Measurements from ENCODE around the gene FOXB2. TPM values are rescaled to one million over a fixed set of nuclear protein-coding genes. Genes with fewer than 3 reads are reported as not detected.
"Not testable (repeated sequence)": the region's sequence is repeated elsewhere in the genome, so short reads cannot be mapped to it uniquely, and the experiment has no call there.

The FOXB2 gene
- polyA plus RNA-seq, 12 donors: not detected

DNA sequence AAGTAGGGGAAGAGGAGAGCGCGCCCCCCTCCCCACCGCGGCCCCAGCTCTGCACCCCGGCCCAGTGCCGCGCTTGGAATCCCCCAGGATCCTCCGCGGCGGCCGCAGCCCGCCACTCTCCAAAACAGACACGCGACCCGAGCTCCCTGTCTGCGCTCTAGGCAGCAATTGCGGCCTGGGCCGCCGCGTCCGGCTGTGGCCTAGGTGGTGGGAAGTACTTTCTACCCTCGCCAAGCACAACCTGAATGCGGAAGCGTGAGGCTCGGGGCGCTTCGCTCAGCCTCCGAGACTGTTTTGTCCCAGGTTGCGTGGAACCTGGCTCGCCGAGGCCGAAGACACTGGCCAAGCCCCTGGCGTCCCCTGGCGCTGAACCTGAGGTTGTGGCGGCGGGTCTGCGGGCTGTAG lies 3.3 kb upstream of the FOXB2 start:
- DNase-seq: no peak

DNA sequence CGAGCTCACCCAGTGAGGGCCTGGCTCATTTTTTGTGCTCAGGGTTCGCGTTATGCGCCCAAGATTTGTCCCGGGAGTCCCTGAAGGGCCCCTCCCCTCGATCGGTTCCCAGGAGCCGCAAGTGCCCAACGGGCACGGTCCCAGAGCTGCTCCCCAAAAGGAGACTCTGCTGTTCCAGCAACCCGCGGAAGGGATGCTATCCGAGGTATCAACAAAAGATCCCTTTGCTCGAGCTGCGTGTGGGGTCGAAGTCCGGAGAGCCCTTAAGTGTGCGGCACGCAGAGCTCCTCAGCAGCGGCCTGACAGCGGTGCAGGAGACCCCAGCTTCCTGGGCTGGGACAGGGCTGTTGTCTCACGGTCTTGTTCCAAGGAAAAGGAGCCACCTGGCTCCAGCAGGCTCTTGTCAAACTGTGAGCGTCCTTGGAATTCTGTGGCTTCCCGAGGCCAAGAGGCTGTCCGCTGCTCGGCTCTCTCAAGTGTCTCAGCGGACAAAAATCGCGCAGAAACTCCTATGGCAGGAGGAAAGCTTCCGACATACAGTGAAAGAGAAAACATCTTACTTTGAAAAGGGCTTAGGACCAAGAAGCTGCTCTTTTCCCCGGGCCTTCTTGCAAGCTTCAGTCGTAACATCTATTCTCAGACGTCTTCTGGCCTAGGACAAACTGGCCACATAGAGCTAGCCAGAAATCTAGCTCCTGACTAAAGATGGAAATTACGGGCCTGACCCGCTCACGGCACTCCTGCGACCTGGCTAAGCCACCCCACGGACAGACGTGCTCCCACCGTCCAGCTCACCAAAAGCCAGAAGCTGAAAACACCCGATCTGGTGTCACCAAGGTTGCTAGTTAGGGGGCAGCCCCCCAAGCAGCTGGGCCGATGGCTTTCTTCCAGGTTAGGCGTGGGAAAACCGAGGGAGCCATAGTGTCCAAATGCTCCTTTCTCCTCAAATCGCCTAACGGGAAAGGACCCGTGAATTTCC lies 2.6 kb upstream of the FOXB2 start:
- DNase-seq: no peak

DNA sequence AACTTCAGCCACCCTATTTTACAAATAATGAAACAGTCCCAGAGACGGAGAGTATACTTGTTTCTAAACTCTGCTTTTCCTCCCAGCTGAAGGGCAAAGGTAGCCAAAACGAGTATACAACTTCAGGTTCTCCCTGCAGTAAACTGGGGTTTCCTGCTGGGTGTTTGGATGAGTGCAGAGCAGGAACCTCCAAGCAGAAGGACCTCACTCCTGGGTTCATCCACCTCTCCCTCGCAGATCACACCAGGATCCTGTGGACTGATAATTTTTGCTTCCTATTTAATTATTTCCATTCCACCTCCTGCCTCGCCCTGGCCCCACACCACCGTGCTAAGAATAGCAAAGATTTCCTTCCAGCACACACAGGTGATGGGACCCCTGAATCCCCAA lies 2.0 kb upstream of the FOXB2 start:
- no peak for DNase-seq

DNA sequence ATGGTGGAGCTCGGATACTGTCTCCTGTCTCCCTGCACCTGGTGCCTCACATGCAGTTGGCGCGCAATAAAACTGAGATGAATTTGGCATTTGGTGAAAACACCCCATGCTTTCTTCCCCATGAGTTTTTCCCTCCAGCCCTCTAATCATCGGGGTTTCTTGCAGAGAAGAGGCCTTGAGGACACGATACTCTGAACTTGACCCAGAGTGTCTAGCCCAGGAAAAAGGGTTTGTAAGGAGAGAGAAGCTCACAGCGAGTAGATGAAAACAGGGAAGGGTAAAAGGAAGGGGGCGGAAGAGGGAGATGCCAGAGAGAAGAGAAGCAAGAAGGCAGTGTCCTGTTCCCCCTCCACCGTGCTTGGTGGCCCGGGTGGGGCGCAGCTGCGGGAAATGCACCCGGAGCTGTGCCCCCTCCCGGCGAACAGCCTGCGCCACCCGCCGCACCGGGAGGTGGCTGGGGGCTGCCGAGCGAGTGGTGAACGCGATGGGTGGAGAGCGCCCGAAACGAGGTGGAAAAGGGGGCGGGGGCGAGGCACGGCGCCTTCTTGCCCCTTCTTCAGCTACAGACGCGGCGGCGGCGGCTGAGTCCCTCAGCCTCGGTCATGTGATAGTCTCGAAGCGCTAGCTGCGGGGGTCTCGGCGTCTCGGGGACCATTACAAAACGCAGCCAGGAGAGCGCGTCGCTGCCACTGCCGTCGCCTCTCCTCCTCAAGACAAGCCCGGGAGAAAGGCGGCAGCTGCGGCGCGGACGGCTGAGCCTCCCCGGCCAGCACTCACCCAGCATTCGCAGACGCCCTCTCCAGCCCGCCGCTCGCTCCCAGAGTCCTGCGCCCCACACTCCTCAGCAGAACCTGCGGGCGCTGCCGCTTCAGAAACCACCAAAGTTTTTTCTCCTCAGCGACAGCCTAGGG lies 1.1 kb upstream of the FOXB2 start:
- DNase-seq: no peak

DNA sequence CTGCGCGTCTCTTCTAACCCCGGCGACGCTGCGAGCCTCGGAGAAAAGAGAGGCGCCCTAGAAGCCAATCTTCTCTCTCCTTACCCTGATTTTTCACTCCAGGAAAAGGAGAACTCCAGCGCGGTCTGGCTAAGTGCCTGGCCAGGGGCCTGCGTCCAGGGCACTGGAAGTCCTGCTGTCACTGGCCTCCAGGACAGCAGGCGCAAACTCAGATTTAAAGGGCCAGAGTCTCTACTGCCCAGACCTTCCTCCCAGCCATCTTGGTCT lies 553 bp upstream of the FOXB2 start:
- no peak for DNase-seq

DNA sequence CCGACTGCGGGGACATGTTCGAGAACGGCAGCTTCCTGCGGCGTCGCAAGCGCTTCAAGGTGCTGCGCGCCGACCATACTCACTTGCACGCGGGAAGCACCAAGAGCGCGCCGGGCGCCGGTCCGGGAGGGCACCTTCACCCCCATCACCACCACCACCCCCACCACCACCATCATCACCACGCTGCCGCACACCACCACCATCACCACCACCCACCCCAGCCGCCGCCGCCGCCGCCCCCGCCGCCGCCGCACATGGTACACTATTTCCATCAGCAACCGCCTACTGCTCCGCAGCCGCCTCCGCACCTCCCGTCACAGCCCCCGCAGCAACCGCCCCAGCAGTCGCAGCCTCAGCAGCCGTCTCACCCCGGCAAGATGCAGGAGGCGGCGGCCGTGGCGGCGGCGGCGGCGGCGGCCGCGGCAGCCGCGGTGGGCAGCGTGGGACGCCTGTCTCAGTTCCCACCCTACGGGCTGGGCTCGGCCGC lies 514 bp downstream of the FOXB2 start:
- no peak for DNase-seq

DNA sequence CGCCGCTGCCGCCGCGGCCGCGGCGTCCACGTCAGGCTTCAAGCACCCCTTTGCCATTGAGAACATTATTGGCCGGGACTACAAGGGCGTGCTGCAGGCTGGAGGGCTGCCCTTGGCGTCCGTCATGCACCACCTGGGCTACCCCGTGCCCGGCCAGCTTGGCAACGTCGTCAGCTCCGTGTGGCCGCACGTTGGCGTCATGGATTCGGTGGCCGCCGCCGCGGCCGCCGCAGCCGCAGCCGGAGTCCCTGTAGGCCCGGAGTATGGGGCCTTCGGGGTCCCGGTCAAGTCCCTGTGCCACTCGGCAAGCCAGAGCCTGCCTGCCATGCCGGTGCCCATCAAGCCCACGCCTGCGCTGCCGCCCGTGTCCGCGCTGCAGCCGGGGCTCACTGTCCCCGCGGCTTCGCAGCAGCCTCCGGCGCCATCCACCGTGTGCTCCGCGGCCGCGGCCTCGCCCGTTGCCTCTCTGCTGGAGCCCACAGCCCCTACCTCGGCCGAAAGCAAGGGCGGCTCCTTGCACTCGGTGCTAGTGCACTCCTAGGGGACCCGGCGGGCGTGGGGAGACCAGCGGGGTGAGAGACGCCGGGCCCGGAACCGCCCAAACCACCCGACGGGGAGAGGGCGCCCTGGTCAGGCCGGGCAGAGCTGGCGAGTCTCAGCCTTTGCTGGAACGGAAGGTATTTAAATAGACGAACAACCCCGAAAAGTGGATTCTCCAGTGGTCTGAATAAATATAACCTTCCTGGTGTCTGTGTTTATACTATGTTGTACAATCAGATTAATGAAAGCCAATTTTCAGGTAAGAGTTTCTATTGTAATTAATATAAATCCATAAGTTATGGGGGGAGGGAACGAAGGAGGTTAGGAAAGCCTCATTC lies 1.2 kb downstream of the FOXB2 start:
- no peak for DNase-seq

DNA sequence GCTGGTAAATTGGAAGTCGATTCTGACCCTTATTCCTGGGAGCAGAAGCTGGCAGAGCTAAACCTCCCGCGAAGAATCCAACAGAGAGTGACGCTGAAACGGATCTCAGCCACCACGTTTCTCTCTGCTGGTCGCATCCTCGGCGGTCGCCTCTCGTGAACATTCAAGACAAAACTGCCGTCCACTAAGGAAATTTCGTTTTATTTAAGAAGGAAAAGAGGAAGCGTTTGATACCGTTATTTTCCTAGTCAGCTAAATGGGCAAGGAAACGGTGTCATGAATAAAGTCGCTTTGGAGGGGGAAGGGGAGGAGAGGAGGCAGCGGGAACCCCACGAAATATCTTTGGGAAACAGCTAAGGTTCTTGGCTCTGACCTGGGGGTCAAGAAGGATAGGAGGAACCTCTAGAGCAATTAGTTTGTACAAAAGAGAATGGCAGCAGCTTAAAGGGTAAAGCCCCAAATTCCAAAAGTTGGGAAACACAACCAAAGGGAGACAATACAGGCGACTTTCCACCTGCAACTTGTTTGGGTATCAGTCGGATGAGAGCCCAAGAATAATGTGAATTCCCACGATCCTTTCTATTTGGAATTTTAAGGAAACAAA lies 1.9 kb downstream of the FOXB2 start:
- no peak for DNase-seq

DNA sequence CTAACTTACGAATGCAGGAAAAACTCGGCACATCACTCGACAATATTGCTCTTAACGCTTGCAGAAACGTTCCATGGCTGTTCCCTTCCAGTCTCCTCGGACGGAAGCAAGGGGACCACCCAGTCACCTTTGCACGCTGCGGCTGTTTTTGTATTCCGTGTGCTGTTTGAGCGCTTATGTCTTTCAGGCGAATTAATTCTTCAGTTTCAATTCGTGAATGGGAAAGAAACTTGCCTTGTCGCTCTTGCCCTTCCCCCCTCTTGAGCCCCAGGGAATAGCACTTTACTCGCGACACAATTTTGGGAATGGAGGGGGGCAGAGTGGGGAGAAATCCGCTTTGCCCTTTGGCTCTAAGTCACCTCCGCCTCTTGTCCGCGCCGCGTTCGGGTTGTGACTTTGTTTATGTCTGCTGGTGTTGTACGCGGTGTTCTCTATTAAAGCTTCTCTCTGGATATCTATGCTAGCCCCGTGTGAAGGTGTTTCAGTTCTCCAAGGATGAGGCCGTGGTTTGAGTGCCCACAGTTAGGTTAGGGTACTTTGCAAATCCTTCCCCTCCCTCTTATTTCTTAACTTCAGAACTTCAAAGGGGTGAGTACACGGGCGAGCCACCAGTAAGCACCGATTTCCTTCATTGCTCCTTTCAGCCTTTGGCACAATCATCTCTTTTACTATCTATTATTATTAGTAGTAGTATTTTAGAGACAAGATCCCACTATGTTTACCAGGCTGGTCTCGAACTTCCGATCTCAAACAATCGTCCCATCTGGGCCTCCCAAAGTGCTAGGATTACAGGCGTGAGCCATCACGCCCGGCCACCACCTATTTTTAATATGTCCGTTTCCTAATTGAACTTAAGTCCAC lies 2.7 kb downstream of the FOXB2 start:
- DNase-seq: no peak

DNA sequence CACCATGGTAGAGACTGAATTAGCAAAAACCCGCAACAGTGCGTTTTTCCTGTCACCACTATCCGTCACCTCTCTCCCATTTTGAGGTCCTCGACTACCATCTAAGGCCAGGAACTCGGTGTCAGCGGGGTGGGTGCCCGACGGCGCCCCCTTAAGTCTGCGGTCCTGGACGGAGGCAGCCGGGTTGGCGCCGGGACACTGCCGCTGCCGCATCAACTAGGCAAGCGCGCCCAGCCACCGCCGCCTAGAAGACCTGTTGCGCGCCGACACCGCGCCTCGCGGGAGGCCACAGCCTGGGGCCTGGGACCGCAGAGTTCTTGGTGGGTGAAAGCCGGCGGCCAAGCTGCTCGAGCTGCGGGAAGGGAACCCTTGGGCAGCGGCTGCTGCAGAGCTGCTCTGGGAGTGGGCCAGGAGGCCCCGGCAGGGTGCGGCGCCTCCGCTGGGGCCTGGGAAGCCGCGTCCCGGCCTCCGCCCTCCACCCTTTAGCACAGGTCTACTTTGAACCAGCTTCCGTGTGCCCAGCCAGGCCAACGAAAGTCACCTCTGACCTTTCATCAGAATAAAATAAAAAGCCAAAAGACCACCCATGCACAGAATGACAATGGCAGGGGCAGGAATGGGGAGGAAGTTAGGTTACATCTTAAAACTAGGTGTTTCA lies 3.5 kb downstream of the FOXB2 start:
- DNase-seq: no peak

DNA sequence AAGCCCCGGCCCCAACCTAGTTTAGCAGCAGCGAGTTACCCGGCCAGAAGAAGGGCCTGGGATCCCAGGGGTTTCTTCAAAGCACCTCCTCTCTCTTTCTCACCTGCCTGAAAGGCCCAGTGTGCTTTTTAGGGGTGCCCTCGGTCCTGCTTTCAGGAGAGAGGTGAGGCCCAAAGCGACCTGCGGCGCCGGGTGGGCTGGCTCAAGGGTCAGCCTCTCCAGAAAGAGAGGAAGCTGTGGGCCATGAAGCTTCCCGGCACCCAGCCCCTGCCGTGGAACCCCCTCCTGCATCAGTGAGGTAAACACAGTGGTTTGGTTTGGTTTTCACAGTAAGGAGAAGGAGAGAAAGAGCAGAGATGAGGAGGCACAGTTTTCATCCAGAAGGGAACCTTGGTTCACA lies 4.3 kb downstream of the FOXB2 start:
- no peak for DNase-seq

DNA sequence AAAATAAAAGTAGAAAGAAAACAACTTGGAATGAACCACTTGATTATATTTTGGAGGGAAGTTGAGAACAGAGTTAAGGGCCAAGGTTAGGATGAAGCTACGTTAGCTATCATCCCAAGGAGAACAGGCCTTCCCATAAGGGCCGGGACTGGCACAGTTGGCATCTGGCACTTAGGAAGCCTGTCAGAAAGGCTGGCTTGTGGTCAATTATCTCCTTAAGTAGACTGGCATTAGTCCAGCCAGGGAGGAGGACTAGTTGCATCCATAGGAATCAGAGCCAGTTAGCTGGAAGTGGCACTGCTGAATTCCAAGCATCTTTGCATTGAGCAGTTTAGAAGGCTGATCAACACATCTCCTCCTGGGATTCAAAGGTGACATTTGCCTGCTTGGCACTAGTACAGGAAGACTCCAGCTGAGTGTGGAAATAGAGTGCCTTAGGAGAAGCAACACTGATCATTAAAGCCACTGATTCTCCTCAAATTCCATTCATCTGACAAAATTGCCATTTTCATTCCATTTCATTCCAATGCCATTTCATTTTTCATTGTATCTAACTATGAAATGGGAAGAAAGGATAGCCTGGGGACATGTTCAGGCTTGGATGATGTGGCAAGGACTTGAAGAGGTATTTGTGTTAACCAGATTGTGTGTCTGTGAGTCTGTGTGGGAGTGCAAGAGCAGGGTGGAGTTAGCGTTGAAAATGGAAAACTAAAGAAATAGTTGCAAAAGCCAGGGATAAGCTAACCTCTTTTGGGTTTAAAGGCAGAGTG lies 5.5 kb downstream of the FOXB2 start:
- no peak for DNase-seq

DNA sequence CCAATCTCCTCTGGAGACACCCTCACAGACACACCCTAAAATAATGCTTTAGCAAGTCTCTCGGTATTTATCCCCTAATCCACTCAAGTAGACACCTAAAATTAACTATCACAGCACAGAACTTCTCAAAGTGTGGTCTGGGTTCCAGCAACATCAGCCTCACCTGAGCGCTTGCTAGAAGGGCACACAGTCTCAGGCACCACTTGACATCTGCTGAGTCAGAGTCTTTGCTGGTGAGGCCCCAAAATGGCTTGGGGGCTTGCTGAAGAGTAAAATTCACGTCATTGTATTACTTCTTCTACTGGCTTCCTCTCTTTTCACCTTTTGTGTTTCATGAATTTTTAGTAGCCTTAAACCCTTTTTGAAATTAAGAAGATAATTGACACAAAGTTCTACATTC lies 9.0 kb downstream of the FOXB2 start:
- no peak for DNase-seq

DNA sequence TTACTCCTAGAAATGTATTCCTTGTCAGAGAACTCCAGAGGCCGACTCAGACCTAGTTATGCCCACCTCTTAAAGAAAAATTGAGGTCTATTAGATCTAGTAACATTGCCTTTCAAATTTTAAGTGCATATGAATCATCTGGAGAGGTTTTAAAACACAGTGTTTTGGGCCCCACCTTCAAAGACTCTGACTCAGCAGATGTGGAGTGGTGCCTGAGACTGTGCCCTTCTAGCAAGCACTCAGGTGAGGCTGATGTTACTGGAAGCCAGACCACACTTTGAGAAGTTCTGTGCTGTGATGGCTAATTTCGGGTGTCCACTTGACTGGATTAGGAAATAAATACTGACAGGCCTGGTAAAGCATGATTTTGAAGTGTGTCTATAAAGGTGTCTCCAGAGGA lies 10.6 kb downstream of the FOXB2 start:
- no peak for DNase-seq

DNA sequence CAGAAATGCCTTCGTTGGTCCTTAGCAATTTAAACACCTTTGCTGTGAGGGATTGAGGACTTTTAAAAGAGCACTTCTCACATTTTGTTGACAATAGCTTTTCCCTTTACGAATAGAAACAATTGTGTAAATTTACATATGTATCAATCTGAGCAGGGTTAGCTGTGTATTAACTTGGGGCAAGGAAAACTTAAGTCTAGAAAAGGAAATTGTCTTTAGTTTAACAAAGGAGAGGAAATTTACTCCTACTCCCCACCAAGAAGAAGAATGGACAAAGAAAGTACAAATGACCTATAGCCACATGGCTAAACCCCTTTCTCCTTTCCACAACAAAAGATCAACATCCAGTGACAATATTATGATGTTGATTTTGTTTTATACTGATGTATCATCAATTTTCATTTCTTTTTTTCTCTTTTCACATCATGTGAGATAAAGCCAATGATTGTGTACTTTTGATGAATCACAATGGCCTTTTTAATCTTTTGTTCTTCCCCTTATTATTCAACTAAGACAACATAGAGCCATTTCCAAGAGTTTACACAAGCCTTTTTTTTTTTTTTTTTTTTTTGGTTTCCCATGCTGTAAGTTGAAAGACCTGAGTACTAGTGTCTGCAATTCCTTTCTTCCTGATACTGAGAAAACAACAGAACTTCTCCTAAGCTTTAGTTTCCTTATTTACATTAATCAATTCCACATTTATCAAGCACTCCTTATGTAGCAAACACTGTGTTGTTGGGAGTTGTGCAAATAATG lies 19.0 kb downstream of the FOXB2 start:
- no peak for DNase-seq

DNA sequence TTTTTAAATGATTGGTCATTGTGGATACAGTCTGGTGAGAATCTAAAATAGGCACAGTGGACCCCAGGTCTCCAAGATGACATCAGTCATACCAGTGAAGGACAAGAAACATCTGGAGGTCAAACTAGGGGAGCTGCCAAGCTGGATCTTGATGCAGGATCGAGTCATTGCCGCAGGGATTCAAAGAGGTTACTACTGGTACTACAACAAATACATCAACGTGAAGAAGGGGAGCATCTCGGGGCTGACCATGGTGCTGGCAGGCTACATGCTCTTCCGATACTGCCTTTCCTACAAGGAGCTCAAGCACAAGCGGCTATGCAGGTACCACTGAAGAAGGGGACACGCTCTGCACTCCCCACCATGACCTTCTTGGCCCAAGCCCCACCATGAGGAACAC lies 20.9 kb downstream of the FOXB2 start:
- no peak for DNase-seq

DNA sequence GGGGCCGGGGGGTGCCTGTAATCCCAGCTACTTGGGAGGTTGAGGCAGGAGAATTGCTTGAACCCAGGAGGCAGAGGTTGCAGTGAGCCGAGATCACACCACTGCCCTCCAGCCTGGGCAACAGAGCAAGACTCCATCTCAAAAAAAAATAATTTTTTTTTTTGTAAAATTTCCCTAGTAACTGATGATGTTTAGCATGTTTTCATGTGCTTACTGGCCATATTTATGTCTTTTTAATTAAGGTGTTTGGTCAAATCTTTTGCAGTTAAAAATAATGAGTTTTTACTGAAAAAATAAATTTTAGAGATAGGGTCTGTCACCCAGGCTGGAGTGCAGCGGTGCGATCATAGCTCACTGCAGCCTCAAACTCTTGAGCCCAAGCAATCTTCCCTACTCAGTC lies 24.3 kb downstream of the FOXB2 start:
- not testable (repeated sequence) for DNase-seq

DNA sequence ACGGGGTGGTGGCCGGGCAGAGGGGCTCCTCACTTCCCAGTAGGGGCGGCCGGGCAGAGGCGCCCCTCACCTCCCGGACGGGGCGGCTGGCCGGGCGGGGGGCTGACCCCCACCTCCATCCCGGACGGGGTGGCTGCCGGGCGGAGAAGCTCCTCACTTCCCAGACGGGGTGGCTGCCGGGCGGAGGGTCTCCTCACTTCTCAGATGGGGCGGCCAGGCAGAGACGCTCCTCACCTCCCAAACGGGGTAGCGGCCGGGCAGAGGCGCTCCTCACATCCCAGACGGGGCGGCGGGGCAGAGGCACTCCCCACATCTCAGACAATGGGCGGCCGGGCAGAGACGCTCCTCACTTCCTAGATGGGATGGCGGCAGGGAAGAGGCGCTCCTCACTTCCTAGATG lies 41.2 kb downstream of the FOXB2 start:
- DNase-seq: not testable (repeated sequence)

All from muscle of arm (tissue), 12 donors.